ENCODE data around the gene SPOCK2. TPM values are rescaled to one million over a fixed set of nuclear protein-coding genes. Genes with fewer than 3 reads are reported as not detected.

SPOCK2 gene
- total and polyA plus RNA-seq, 2 donors (not counting 3 experiments of a cell fraction or from before 2014, with no cell fraction given), result 0.40 to 1.1 TPM

- no peak for FAIRE-seq
- H3K9me1 ChIP-seq (replicated peaks; ENCODE audit: control insufficient read depth, extremely low read depth, insufficient read depth, low read length), result no peaks in the 10 kb centered on the region
- H3K27me3 ChIP-seq (ENCODE audit: control insufficient read depth in 2 of 2, insufficient read depth in 2 of 2, low read length in 2 of 2), result no peaks in the 10 kb centered on the region
- no peaks in the 10 kb centered on the region for H3K79me2 ChIP-seq (ENCODE audit: control insufficient read depth, insufficient read depth, low read length)
- intact Hi-C loops (cut with micrococcal nuclease) (no loop called here), dilution Hi-C loops (cut with MboI; ENCODE audit: extremely low pct_ligation_motif_present, low sequenced_read_pairs) (no loop called here)
- no TSS peak for BruUV-seq (replicated peaks)
- DNase-seq (ENCODE audit: low read depth, low spot score), result no peak
- H3K9ac ChIP-seq (replicated peaks; ENCODE audit: extremely low read depth, insufficient read depth, low read length), result no peak overlapping the region
- H2AFZ ChIP-seq (ENCODE audit: low read depth, low read length), result no peak overlapping the region
- peaks cover 0 to 4% of the 10 kb centered on the region in 2 experiments for H3K36me3 ChIP-seq (ENCODE audit: control insufficient read depth in 2 of 2, extremely low read depth in 1 of 2, insufficient read depth in 2 of 2, low read length in 2 of 2)
- ChIA-PET POLR2A (no interaction called here), CTCF (no interaction called here)
- H3K9me3 ChIP-seq (replicated peaks; ENCODE audit: control insufficient read depth, insufficient read depth, low read length), result no peaks in the 10 kb centered on the region
- H3K4me2 ChIP-seq (ENCODE audit: insufficient read depth, low read length), result no peak overlapping the region
- no peaks in the 10 kb centered on the region for H4K20me1 ChIP-seq (replicated peaks; ENCODE audit: control insufficient read depth, extremely low read depth, insufficient read depth, low read length)
- H3K4me1 ChIP-seq (ENCODE audit: control insufficient read depth, extremely low read depth, insufficient read depth, low read length), result no peaks in the 10 kb centered on the region
- H3K27ac ChIP-seq (ENCODE audit: insufficient read depth, low read depth, low read length), result no peak overlapping the region
- TF ChIP-seq FOS (IDR thresholded peaks at IDR 0.05; ENCODE audit: borderline replicate concordance, insufficient read depth, low read length) (no peak), MYC (IDR thresholded peaks at IDR 0.05; ENCODE audit: low read depth, low read length) (no peak), GATA2 (IDR thresholded peaks at IDR 0.05; ENCODE audit: insufficient read depth, insufficient read length, low read depth, low read length) (no peak), POLR2AphosphoS5 (IDR thresholded peaks at IDR 0.05; ENCODE audit: insufficient read depth, low read depth, low read length) (no peak), MAX (IDR thresholded peaks at IDR 0.05; ENCODE audit: insufficient read depth, insufficient read length) (no peak), JUN (IDR thresholded peaks at IDR 0.05; ENCODE audit: borderline replicate concordance, insufficient read depth, insufficient read length, low read depth) (no peak), POLR2A (IDR thresholded peaks at IDR 0.05; ENCODE audit: low read depth, low read length) (no peak), EZH2 (IDR thresholded peaks at IDR 0.05; ENCODE audit: borderline replicate concordance, low read depth, low read length, severe bottlenecking) (no peak), CTCF (IDR thresholded peaks at IDR 0.05; ENCODE audit: extremely low read depth in 1 of 2, insufficient read depth in 1 of 2, low read depth in 1 of 2, low read length in 2 of 2) (no peak)
- H3K4me3 ChIP-seq (replicated peaks in 1 of 3; ENCODE audit: insufficient read depth in 1 of 3, low read depth in 1 of 3, low read length in 3 of 3), result no peak overlapping the region
These were observed 17.4 kb upstream of the SPOCK2 start for GRCh38 chr10:72105710-72106109.
